OCI-M1 (cell line): ENCODE results near the gene SLC12A2.

Experiments
- DNase-seq: peaks from one replicate; lab custom pipeline; 2025; lab: John Stamatoyannopoulos, UW

Gene SLC12A2

GRCh38 chr5:128225245-128226030 is 141.9 kb downstream of the SLC12A2 start:
- no peak for DNase-seq

GRCh38 chr5:128228008-128228407 is 144.4 kb downstream of the SLC12A2 start:
- no peak for DNase-seq

- no peak for DNase-seq
Observed at GRCh38 chr5:128228521-128228920, 145.0 kb downstream of the SLC12A2 start.

GRCh38 chr5:128234928-128235641 is 151.5 kb downstream of the SLC12A2 start:
- no peak for DNase-seq

- DNase-seq = no peak
Observed at GRCh38 chr5:128236334-128236733, 152.8 kb downstream of the SLC12A2 start.

GRCh38 chr5:128237000-128237399 is 153.4 kb downstream of the SLC12A2 start:
- no peak for DNase-seq

GRCh38 chr5:128237546-128237945 is 154.0 kb downstream of the SLC12A2 start:
- no peak for DNase-seq
